KMS-11 (cell line): ENCODE data around the gene CEP162.
"Not testable (repeated sequence)": the region's sequence is repeated elsewhere in the genome, so short reads cannot be mapped to it uniquely, and the experiment has no call there.

Experiments used
- H2AFZ ChIP-seq: fragments of 200-600 bp; sonication (generic); 2 replicates; pipeline ENCODE4 v1.6.1; 2016; ENCODE audit warnings: antibody characterized with exemption, mixed run types, low read depth
- H3K27ac ChIP-seq: fragments of 200-600 bp; sonication (generic); 2 replicates; pipeline ENCODE4 v1.6.1; 2016; ENCODE audit warnings: mild to moderate bottlenecking, mixed run types
- H3K27me3 ChIP-seq: fragments of 200-600 bp; sonication (generic); 2 replicates; pipeline ENCODE4 v1.6.1; 2017; ENCODE audit warnings: mild to moderate bottlenecking, low read depth, mixed run types, moderate library complexity; ENCODE audit not compliant: insufficient read depth
- H3K36me3 ChIP-seq: fragments of 200-600 bp; sonication (generic); 2 replicates; pipeline ENCODE4 v1.6.1; 2017; ENCODE audit warnings: mild to moderate bottlenecking, mixed run types; ENCODE audit not compliant: insufficient read depth
- H3K4me1 ChIP-seq: fragments of 200-600 bp; sonication (generic); 2 replicates; pipeline ENCODE4 v1.6.1; 2016; ENCODE audit warnings: mild to moderate bottlenecking, low read depth, mixed run types; ENCODE audit not compliant: poor library complexity, severe bottlenecking
- H3K4me2 ChIP-seq: fragments of 200-600 bp; sonication (generic); 2 replicates; pipeline ENCODE4 v1.7.0; 2016; ENCODE audit warnings: mild to moderate bottlenecking, mixed run types
- H3K4me3 ChIP-seq: fragments of 200-600 bp; sonication (generic); IDR thresholded peaks from 2 replicates; pipeline ENCODE4 v1.6.1; 2017; ENCODE audit warnings: low read depth, low read length, mixed read lengths; ENCODE audit not compliant: insufficient read depth
- H3K79me2 ChIP-seq: fragments of 200-600 bp; sonication (generic); 2 replicates; pipeline ENCODE4 v1.6.1; 2016; ENCODE audit warnings: low read depth, mixed run types; ENCODE audit not compliant: insufficient read depth
- H3K9ac ChIP-seq: fragments of 200-600 bp; sonication (generic); 2 replicates; pipeline ENCODE4 v1.6.1; 2016; ENCODE audit warnings: mild to moderate bottlenecking, mixed run types
- H4K20me1 ChIP-seq: fragments of 200-600 bp; sonication (generic); 2 replicates; pipeline ENCODE4 v1.6.1; 2016; ENCODE audit warnings: mild to moderate bottlenecking, mixed run types; ENCODE audit not compliant: insufficient read depth
- CTCF ChIP-seq: fragments of 200-600 bp; sonication (generic); conservative IDR thresholded peaks from 2 replicates; pipeline ENCODE4 v1.6.1; 2017; ENCODE audit warnings: low read depth, mild to moderate bottlenecking, antibody characterized with exemption, low read length, moderate library complexity, mixed read lengths

CEP162 gene

GRCh38 chr6:84123186-84123585 is 104.3 kb downstream of the CEP162 start:
- H3K4me1 ChIP-seq = no peaks in the 10 kb centered on the region
- TF ChIP-seq CTCF = no peak
- H3K27me3 ChIP-seq = no peaks in the 10 kb centered on the region
- no peaks in the 10 kb centered on the region for H3K36me3 ChIP-seq
- H3K4me3 ChIP-seq = no peak overlapping the region
- no peaks in the 10 kb centered on the region for H3K79me2 ChIP-seq
- H3K27ac ChIP-seq = no peak overlapping the region
- no peak overlapping the region for H2AFZ ChIP-seq
- no peak overlapping the region for H3K9ac ChIP-seq
- H3K4me2 ChIP-seq = no peak overlapping the region
- no peaks in the 10 kb centered on the region for H4K20me1 ChIP-seq

DNA sequence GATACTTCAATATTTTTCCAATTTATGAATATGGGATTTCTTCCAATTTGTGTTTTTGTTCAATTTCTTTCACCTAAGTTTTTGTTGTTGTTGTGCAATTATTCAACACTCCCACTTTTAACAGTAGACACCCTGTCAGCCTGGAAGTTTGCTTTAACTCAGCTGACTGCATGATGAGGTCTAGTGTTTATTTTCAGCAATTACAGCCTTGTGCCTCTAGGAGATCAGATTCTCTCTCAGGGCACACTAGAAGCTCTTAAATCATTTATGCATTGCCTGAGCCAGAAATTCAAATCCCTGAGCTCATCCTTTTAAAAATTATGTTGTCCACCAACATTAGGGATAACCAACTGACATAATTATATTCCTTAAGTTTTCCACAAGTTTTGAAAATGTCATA is 108.2 kb downstream of the CEP162 start:
- H3K27ac ChIP-seq = no peak overlapping the region
- no peaks in the 10 kb centered on the region for H3K36me3 ChIP-seq
- no peaks in the 10 kb centered on the region for H3K4me1 ChIP-seq
- H3K79me2 ChIP-seq = no peaks in the 10 kb centered on the region
- H4K20me1 ChIP-seq = no peaks in the 10 kb centered on the region
- TF ChIP-seq CTCF = no peak
- no peak overlapping the region for H3K9ac ChIP-seq
- no peak overlapping the region for H3K4me2 ChIP-seq
- H2AFZ ChIP-seq = no peak overlapping the region
- no peak overlapping the region for H3K4me3 ChIP-seq
- no peaks in the 10 kb centered on the region for H3K27me3 ChIP-seq

DNA sequence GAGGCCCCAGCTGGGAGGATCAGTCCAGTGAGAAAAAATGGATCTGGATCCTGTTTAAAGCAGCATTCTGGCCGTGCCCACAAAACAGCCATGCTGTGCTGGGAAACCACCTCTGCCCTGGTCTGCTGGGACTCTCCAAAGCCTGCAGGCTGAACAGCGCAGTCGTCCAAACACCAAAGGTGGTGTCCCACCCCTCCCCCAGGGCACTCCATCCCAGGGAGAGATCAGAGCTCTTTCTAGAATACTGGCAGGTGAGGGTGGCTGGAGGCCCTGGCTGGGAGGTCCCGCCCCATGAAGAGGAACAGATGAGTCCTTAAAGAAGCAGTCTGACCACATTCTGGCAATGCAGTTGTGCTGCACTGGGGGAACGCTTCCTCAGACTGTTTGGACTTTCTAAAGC is 109.3 kb downstream of the CEP162 start:
- H3K4me1 ChIP-seq = no peaks in the 10 kb centered on the region
- H4K20me1 ChIP-seq = no peaks in the 10 kb centered on the region
- H3K4me3 ChIP-seq = no peak overlapping the region
- no peak overlapping the region for H3K27ac ChIP-seq
- H3K9ac ChIP-seq = no peak overlapping the region
- H3K27me3 ChIP-seq = no peaks in the 10 kb centered on the region
- no peak overlapping the region for H2AFZ ChIP-seq
- H3K4me2 ChIP-seq = no peak overlapping the region
- TF ChIP-seq CTCF = no peak
- no peaks in the 10 kb centered on the region for H3K36me3 ChIP-seq
- H3K79me2 ChIP-seq = no peaks in the 10 kb centered on the region

GRCh38 chr6:84114933-84115594 is 112.4 kb downstream of the CEP162 start:
- not testable (repeated sequence) for H3K79me2 ChIP-seq, H3K36me3 ChIP-seq, H3K4me3 ChIP-seq, H2AFZ ChIP-seq, H4K20me1 ChIP-seq, H3K4me2 ChIP-seq, H3K27me3 ChIP-seq, H3K4me1 ChIP-seq, H3K9ac ChIP-seq, H3K27ac ChIP-seq

- H3K79me2 ChIP-seq, H4K20me1 ChIP-seq, H3K4me3 ChIP-seq, H3K27me3 ChIP-seq, H3K36me3 ChIP-seq, H3K9ac ChIP-seq, H3K4me1 ChIP-seq, H2AFZ ChIP-seq, H3K4me2 ChIP-seq, H3K27ac ChIP-seq: not testable (repeated sequence)
Observed at GRCh38 chr6:84111351-84111750, 116.1 kb downstream of the CEP162 start.
